GM18502 (cell line): Measurements from ENCODE around the gene CHL1.

ENCODE experiments used
- ATAC-seq: cut with Tn5 transposase; IDR thresholded peaks from one replicate; pipeline ENCODE4 v1.9.1; 2021; ENCODE audit warnings: mild to moderate bottlenecking; ENCODE audit not compliant: unreplicated experiment, poor library complexity

The CHL1 gene

DNA sequence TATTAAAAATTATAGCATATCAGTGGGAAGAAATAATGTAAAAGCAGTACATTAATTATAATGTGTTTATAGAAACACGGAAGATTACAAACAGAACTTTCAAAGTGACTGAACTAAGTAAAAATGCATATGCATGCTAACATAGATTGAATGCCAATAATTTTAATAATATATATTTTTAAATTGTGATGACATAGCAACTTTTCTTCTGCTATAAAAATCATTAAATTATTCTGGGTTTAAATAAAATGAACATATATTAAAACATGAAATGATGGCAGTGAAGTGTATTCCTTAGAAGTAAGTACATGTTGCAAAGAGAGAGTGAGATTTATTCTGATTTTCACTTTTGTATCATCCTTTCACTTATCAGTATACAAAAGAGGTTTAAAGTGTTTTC, 128.9 kb downstream of the CHL1 start:
- no peak for ATAC-seq

DNA sequence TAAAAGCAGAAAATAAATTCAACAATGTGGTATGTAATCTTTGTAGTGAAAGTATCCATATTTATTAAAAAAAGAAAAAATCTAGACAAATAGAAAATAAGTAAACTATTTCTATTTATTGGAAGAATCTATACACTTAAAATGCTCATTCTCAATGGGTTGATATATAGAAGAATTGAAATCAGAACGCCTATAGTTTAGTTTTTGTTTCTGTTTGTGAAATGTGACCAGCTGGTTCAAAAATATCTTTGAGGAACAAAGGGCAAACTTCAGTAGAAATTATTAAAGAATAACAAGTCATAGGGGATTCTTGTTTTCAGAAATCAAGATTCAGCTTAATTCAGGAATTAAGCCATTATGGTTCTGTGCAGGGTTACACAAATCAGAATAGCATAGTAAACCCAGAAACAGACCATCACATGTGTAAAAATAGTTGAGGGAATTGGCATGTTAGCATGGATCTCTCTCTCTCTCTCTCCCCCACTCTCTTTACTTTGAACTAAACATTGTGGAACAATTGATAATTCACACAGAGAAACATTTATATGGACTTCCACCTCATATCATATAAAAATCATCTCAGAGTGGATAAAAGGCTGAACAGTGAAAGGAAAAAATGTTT, 134.0 kb downstream of the CHL1 start:
- peak; percentile 67 for ATAC-seq

GRCh38 chr3:331881-332280, 135.3 kb downstream of the CHL1 start:
- ATAC-seq, result no peak

GRCh38 chr3:332701-333100, 136.1 kb downstream of the CHL1 start:
- no peak for ATAC-seq

DNA sequence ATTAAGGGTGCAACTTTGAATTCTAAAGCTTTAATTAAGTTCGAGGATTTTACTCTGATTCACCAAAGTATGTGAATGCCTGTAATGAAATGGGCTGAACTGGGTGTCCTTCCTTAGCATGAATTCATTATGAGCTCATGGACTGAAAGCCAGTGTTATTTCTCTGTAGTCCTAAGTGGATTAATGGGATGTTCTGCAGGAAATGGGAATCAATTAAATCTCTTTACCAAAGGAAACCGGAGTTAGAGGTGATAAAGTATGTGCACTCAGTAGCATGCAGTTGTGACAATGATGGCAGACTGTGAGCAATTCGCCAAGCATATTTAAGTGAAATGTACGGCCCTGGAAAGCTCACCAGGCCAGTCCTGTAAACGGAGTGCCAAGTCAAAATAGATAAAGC, 138.7 kb downstream of the CHL1 start:
- no peak for ATAC-seq

- no peak for ATAC-seq
These were observed 142.8 kb downstream of the CHL1 start for GRCh38 chr3:339351-339750.

GRCh38 chr3:341998-342397, 145.4 kb downstream of the CHL1 start:
- ATAC-seq, result no peak

DNA sequence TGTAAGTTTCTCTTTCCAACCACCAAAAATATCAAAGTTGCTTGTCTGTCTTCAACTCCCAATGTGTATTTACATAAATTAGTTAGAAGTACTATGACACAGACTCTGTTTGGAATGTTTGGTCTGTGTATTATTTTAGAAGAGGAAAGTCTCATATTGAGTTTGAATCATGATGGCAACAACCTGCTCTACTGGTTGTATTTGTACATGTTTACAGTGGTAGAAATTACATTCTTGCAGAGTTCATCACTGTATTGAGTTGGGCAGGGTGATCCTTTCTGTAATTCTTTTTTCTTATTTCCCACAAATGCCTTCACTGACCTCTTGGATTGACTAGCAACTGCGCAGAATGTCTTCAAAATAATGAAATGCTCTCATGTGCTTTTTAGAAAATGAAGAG, 149.6 kb downstream of the CHL1 start:
- ATAC-seq, result no peak

GRCh38 chr3:347581-347980, 151.0 kb downstream of the CHL1 start:
- no peak for ATAC-seq

- ATAC-seq, result no peak
These were observed 154.4 kb downstream of the CHL1 start for GRCh38 chr3:350871-351371.

DNA sequence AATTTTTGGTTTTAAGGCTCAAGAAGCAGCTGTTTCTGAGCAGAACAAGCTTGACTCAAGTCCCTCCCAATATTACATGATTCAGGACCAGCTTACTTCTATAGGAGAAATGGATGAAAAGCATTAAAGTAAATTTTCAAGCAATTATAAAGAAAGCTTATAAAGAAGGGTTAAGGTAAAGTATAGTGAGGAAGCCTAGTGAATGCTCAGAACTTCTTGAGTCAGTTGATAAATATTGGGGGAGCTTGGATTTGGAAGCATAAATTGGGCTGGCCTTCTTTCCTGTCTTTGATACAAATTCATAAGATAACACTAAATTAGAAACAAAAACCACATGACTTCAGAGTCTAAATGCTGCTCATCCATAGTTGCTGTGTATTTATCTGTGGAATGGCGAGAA, 156.0 kb downstream of the CHL1 start:
- no peak for ATAC-seq

DNA sequence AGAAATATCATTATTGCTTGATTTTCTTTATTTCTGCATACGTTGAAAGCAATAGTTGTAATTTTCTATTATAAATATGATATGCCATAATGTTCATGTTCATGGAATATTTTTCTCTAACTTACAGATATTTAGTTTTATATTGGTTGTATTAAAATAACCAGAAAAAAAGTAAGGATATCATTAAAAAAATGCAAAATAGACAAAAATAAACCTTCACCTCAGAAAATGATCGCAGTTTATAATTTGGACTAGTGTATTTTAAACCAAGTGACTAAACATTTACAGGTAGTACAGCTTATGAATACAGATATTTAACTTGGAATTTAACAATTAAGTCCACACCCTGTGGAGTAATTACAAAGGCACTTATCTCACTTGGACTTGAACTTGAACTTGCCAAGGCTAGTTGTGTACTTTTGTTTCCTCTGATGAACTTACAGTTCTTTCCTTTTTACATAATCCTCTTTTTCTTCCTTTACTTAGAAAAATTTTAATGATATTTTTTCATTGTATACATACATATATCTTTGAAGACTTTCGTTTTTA, 156.7 kb downstream of the CHL1 start:
- ATAC-seq, result no peak

- ATAC-seq, result peak; percentile 70
These were observed 157.9 kb downstream of the CHL1 start for GRCh38 chr3:354432-354831.

- peak; percentile 67 for ATAC-seq
These were observed 159.1 kb downstream of the CHL1 start for GRCh38 chr3:355622-356021.

DNA sequence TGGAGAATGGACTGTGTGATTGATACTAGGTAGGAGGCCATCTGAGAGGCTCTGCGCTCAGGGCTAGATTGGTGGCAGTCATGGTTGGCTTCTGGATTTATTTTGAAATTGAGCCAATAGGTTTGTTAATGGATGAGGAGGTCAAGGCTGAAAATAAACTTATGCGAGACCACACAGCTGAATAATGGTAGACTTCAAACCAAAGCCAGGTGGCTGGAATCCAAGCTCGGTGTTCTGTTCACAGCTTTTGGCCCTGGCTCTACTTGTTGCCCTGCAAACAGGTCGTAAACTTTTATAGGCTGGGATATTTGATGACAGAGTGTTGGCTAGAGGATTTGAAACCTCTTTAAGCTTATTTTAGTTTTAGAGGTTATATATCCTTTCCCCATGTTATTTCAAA, 160.4 kb downstream of the CHL1 start:
- ATAC-seq, result no peak

DNA sequence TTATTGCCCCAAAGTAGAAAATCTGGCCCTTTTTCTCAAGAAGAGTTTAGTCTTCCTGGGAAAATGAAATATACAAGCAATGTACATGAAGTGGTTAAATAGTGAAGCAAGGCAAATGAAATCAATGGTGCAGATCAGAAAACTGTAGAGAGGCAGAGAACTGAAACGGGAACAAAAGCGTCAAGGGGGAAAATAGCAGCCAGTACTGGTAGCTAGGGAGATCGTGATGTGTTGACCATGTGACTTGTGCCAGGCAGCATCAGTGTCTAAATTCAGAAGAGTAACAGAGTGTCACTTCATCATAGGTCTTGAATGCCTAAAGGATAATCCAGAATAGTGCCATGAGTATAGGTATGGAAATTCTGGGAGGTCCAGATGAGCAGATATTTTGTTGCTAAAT, 163.1 kb downstream of the CHL1 start:
- peak; percentile 80 for ATAC-seq

GRCh38 chr3:362681-363338, 166.2 kb downstream of the CHL1 start:
- no peak for ATAC-seq

DNA sequence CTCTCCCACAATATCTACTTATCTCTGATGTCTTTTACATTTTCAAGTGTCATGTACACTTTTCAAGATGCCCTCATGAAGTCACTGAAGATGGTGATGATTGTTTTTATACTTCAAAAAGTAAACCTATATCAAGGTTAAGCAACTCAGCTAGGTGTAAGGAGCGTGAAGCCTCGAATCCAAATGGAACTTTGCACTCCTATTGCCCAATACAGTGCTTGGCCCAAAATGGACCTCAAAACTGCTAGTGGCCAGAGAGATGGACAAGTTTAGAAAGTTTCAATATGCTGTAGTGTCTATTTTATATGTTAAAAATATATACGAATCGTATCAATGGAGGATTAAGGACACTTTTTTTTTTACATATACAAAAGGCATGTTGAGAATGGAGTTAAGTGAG, 167.7 kb downstream of the CHL1 start:
- ATAC-seq, result no peak

DNA sequence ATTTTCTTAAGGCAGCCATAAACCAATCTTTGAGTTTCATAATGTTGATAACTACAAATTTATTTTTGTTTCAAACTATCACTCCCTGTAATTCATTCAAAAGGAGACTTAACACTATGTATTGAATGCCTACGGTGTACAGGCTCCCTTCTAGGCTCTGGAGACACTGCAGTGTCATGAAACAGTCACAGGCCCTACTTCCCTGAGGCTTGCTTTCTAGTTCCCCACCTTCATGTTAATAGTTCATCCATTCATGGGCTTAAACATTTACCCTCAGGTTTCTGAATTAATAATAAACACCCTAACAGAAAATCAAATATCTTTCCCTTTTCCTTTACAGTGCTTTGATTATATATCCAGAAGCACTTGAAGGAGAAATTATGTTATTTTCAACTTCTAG, 168.7 kb downstream of the CHL1 start:
- ATAC-seq, result peak; percentile 54

GRCh38 chr3:366253-366652, 169.7 kb downstream of the CHL1 start:
- peak; percentile 62 for ATAC-seq

DNA sequence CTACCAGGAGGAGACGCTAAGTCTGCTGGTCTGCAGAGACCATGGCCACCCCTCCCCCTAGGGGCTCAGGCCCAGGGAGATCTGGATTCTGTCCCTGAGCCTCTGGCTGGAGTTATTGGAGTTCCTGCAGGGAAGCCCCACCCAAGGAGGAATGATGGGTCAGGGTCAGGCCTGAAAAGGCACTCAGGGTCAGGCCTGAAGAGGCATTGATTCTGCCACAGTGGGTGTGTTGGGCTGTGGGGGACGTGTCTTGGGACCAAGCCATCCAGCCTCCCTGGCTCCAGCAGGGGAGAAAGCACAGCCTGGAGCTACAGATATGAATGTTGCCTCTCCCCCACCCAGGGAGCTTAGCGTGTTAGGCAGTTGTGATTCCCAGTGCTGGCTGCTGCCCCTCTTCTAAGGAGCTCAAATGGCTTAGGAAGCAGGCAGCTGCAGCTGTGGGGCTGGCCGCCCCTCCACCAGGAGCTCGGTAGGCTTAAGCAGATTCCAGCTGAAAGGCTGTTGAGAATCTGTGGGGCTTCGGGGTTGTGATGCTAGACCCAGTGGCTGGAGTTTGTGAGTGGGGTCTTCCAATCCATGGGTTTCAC, 176.7 kb downstream of the CHL1 start:
- no peak for ATAC-seq

GRCh38 chr3:374459-374858, 177.9 kb downstream of the CHL1 start:
- ATAC-seq, result no peak
